ENCODE measurements around the gene OR5K4. TPM values are rescaled to one million over a fixed set of nuclear protein-coding genes. Genes with fewer than 3 reads are reported as not detected.
"Not testable (repeated sequence)": the region's sequence is repeated elsewhere in the genome, so short reads cannot be mapped to it uniquely, and the experiment has no call there.

OR5K4 gene
- total RNA-seq, 4 donors from 2014 or later, result not detected

GRCh38 chr3:98372445-98372844 lies 18.8 kb downstream of the OR5K4 start:
- Histone ChIP-seq H3K4me1 (no peaks in the 10 kb centered on the region), H3K4me3 (no peak overlapping the region), H3K27ac (replicated peaks in 1 of 4) (no peak overlapping the region), H3K36me3 (no peaks in the 10 kb centered on the region), H3K9me3 (no peaks in the 10 kb centered on the region), H3K27me3 (no peaks in the 10 kb centered on the region)
- DNase-seq (ENCODE audit: extremely low spot score), result no peak
- TF ChIP-seq CTCF (IDR thresholded peaks at IDR 0.05) (no peak), EP300 (IDR thresholded peaks at IDR 0.05) (no peak), POLR2AphosphoS5 (IDR thresholded peaks at IDR 0.05) (no peak), POLR2A (IDR thresholded peaks at IDR 0.05; ENCODE audit: low read depth) (no peak)
- intact Hi-C loops (cut with DNase I), result no loop called here
- 79% methylated on average over 1 of the region's 1 CpG for WGBS

- H3K4me3 ChIP-seq, result no peak overlapping the region
- no peaks in the 10 kb centered on the region for H3K27me3 ChIP-seq
- H3K9me3 ChIP-seq, result no peaks in the 10 kb centered on the region
- no peak for DNase-seq (ENCODE audit: extremely low spot score)
- H3K4me1 ChIP-seq, result no peaks in the 10 kb centered on the region
- no peaks in the 10 kb centered on the region for H3K36me3 ChIP-seq
- TF ChIP-seq EP300 (IDR thresholded peaks at IDR 0.05) (no peak), POLR2AphosphoS5 (IDR thresholded peaks at IDR 0.05) (no peak), CTCF (IDR thresholded peaks at IDR 0.05) (no peak), POLR2A (IDR thresholded peaks at IDR 0.05; ENCODE audit: low read depth) (no peak)
- 50% methylated on average over 2 of the region's 2 CpGs for WGBS
- no peak overlapping the region for H3K27ac ChIP-seq (replicated peaks in 1 of 4)
- intact Hi-C loops (cut with DNase I), result no loop called here
These were observed 23.0 kb downstream of the OR5K4 start for GRCh38 chr3:98376631-98377030.

- H3K4me1 ChIP-seq, result no peaks in the 10 kb centered on the region
- H3K9me3 ChIP-seq, result no peaks in the 10 kb centered on the region
- H3K27ac ChIP-seq (replicated peaks in 1 of 4), result no peak overlapping the region
- no peak for TF ChIP-seq CTCF (IDR thresholded peaks at IDR 0.05)
- TF ChIP-seq POLR2A (IDR thresholded peaks at IDR 0.05; ENCODE audit: low read depth), result no peak
- TF ChIP-seq POLR2AphosphoS5 (IDR thresholded peaks at IDR 0.05), result no peak
- no peak for TF ChIP-seq EP300 (IDR thresholded peaks at IDR 0.05)
- no peak overlapping the region for H3K4me3 ChIP-seq
- 69% methylated on average over 2 of the region's 2 CpGs for WGBS
- intact Hi-C loops (cut with DNase I), result no loop called here
- H3K27me3 ChIP-seq, result no peaks in the 10 kb centered on the region
- no peak for DNase-seq (ENCODE audit: extremely low spot score)
- H3K36me3 ChIP-seq, result no peaks in the 10 kb centered on the region
These were observed 34.5 kb downstream of the OR5K4 start for GRCh38 chr3:98388147-98388546.

GRCh38 chr3:98390366-98390765 lies 36.7 kb downstream of the OR5K4 start, which contains the start of gene OR5K3:
OR5K3 (plus strand) TSS chr3:98390666; CDS start chr3:98390666, 0 bp downstream.
- Histone ChIP-seq H3K9me3 (no peaks in the 10 kb centered on the region), H3K4me3 (no peak within 1 kb of the TSS), H3K36me3 (no peaks in the 10 kb centered on the region), H3K27ac (replicated peaks in 1 of 4) (no peak within 1 kb of the TSS), H3K27me3 (no peaks in the 10 kb centered on the region), H3K4me1 (no peaks in the 10 kb centered on the region)
- DNase-seq (ENCODE audit: extremely low spot score), result no peak
- intact Hi-C loops (cut with DNase I), result no loop called here
- TF ChIP-seq CTCF (IDR thresholded peaks at IDR 0.05) (no peak), POLR2A (IDR thresholded peaks at IDR 0.05; ENCODE audit: low read depth) (no peak), EP300 (IDR thresholded peaks at IDR 0.05) (no peak), POLR2AphosphoS5 (IDR thresholded peaks at IDR 0.05) (no peak)

- no peak for DNase-seq (ENCODE audit: extremely low spot score)
- H3K36me3 ChIP-seq, result no peaks in the 10 kb centered on the region
- H3K27me3 ChIP-seq, result no peaks in the 10 kb centered on the region
- intact Hi-C loops (cut with DNase I), result no loop called here
- peaks cover 0 to 11% (median 7%) of the 10 kb centered on the region in 4 donors for H3K9me3 ChIP-seq
- TF ChIP-seq CTCF (IDR thresholded peaks at IDR 0.05) (no peak), POLR2AphosphoS5 (IDR thresholded peaks at IDR 0.05) (no peak), EP300 (IDR thresholded peaks at IDR 0.05) (no peak), POLR2A (IDR thresholded peaks at IDR 0.05; ENCODE audit: low read depth) (no peak)
- no peaks in the 10 kb centered on the region for H3K4me1 ChIP-seq
- H3K27ac ChIP-seq (replicated peaks in 1 of 4), result no peak overlapping the region
- no peak overlapping the region for H3K4me3 ChIP-seq
These were observed 41.4 kb downstream of the OR5K4 start for GRCh38 chr3:98395101-98395500.

- WGBS, result 100% methylated on average over 1 of the region's 4 CpGs
- H3K36me3 ChIP-seq; H3K27ac ChIP-seq (replicated peaks in 1 of 4); DNase-seq (ENCODE audit: extremely low spot score); H3K27me3 ChIP-seq; H3K4me1 ChIP-seq; H3K4me3 ChIP-seq; intact Hi-C loops (cut with DNase I): not testable (repeated sequence)
- peaks cover 0 to 11% (median 7%) of the 10 kb centered on the region in 4 donors for H3K9me3 ChIP-seq
These were observed 42.8 kb downstream of the OR5K4 start for GRCh38 chr3:98396482-98396881.
